Right kidney (tissue), 1 donor: ENCODE data around the gene PES1.
"Not testable (repeated sequence)": the region's sequence is repeated elsewhere in the genome, so short reads cannot be mapped to it uniquely, and the experiment has no call there.

ENCODE experiments used
- DNase-seq: peaks from one replicate; pipeline ENCODE4 v3.0.0-alpha.2; 2016

PES1 gene

GRCh38 chr22:30575859-30576258 is 15.9 kb downstream of the PES1 start:
- no peak for DNase-seq

GRCh38 chr22:30574997-30575671 is 16.6 kb downstream of the PES1 start:
- DNase-seq = peak; percentile 50

GRCh38 chr22:30574095-30574981 is 17.4 kb downstream of the PES1 start, which contains the start of gene GAL3ST1:
TSS of gene GAL3ST1 (minus strand) at chr22:30574665. CDS start at chr22:30557392, 17,273 bp downstream.
- peak; percentile 69 for DNase-seq

- DNase-seq = no peak
These were observed 18.1 kb downstream of the PES1 start for GRCh38 chr22:30573594-30574094.

- DNase-seq = peak; percentile 45
These were observed 18.7 kb downstream of the PES1 start for GRCh38 chr22:30572840-30573593.

- DNase-seq = no peak
These were observed 19.5 kb downstream of the PES1 start for GRCh38 chr22:30572210-30572609.

GRCh38 chr22:30569674-30570202 is 22.0 kb downstream of the PES1 start:
- no peak for DNase-seq

- DNase-seq = no peak
These were observed 23.4 kb downstream of the PES1 start for GRCh38 chr22:30568137-30568805.

- DNase-seq = not testable (repeated sequence)
These were observed 24.4 kb downstream of the PES1 start for GRCh38 chr22:30567277-30567676.

GRCh38 chr22:30566125-30566524 is 25.6 kb downstream of the PES1 start:
- no peak for DNase-seq

- DNase-seq = no peak
These were observed 26.4 kb downstream of the PES1 start for GRCh38 chr22:30565341-30565740.

GRCh38 chr22:30564761-30565119 is 27.0 kb downstream of the PES1 start:
- no peak for DNase-seq

GRCh38 chr22:30564045-30564760 is 27.5 kb downstream of the PES1 start:
- DNase-seq = no peak

GRCh38 chr22:30562366-30562765 is 29.3 kb downstream of the PES1 start:
- no peak for DNase-seq

- no peak for DNase-seq
These were observed 30.1 kb downstream of the PES1 start for GRCh38 chr22:30561402-30562189.

GRCh38 chr22:30560643-30561202 is 31.0 kb downstream of the PES1 start:
- DNase-seq = not testable (repeated sequence)

GRCh38 chr22:30559889-30560288 is 31.8 kb downstream of the PES1 start:
- no peak for DNase-seq

GRCh38 chr22:30557243-30557642 is 34.5 kb downstream of the PES1 start:
- DNase-seq = no peak

- DNase-seq = no peak
These were observed 35.3 kb downstream of the PES1 start for GRCh38 chr22:30556388-30556787.
